GM19438 (cell line): ENCODE results near the gene SFXN5.
"Not testable (repeated sequence)": the region's sequence is repeated elsewhere in the genome, so short reads cannot be mapped to it uniquely, and the experiment has no call there.

ENCODE experiments used
- ATAC-seq: cut with Tn5 transposase; IDR thresholded peaks from one replicate; pipeline ENCODE4 v1.9.1; 2021; ENCODE audit warnings: low read depth; ENCODE audit not compliant: unreplicated experiment

SFXN5 gene

GRCh38 chr2:73080321-73081131 lies 9.0 kb upstream of the SFXN5 start:
- ATAC-seq = no peak

GRCh38 chr2:73079636-73080035 lies 8.1 kb upstream of the SFXN5 start:
- ATAC-seq = no peak

GRCh38 chr2:73078457-73079411 lies 7.2 kb upstream of the SFXN5 start:
- ATAC-seq = no peak

- ATAC-seq = no peak
These were observed 5.9 kb upstream of the SFXN5 start for GRCh38 chr2:73077424-73077795.

- no peak for ATAC-seq
These were observed 5.3 kb upstream of the SFXN5 start for GRCh38 chr2:73076701-73077423.

- no peak for ATAC-seq
These were observed 4.2 kb upstream of the SFXN5 start for GRCh38 chr2:73075477-73076373.

GRCh38 chr2:73074110-73075069 lies 2.9 kb upstream of the SFXN5 start:
- no peak for ATAC-seq

GRCh38 chr2:73072416-73072815 lies 904 bp upstream of the SFXN5 start:
- no peak for ATAC-seq

GRCh38 chr2:73072129-73072395 lies 550 bp upstream of the SFXN5 start:
- no peak for ATAC-seq

- ATAC-seq = peak; percentile 12
These were observed 711 bp downstream of the SFXN5 start for GRCh38 chr2:73070643-73071359.

- ATAC-seq = no peak
These were observed 1.5 kb downstream of the SFXN5 start for GRCh38 chr2:73069855-73070642.

GRCh38 chr2:73069041-73069854 lies 2.3 kb downstream of the SFXN5 start:
- ATAC-seq = no peak

- ATAC-seq = no peak
These were observed 3.4 kb downstream of the SFXN5 start for GRCh38 chr2:73068147-73068546.

- ATAC-seq = no peak
These were observed 4.5 kb downstream of the SFXN5 start for GRCh38 chr2:73067043-73067442.

GRCh38 chr2:73065070-73065469 lies 6.4 kb downstream of the SFXN5 start:
- not testable (repeated sequence) for ATAC-seq

- no peak for ATAC-seq
These were observed 7.3 kb downstream of the SFXN5 start for GRCh38 chr2:73063909-73064875.
